Measurements from ENCODE around the gene EVPLL.
"Not testable (repeated sequence)": the region's sequence is repeated elsewhere in the genome, so short reads cannot be mapped to it uniquely, and the experiment has no call there.

EVPLL gene

DNA sequence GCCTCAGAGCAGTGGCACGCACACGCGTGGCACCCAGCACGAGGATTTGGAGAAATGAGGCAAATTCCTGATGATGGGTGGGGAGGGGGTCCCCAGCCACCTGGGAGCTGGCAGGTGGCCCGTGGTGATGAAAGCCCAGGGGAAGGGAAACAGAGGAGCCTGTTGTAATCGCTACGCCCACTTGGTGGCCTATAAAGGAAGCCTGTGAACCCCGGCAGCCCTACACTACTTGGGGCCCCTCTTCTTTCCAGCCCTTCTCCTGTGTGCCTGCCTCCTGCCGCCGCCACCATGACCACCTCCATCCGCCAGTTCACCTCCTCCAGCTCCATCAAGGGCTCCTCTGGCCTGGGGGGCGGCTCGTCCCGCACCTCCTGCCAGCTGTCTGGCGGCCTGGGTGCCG lies 49.1 kb downstream of the EVPLL start:
- not testable (repeated sequence) for DNase-seq

DNA sequence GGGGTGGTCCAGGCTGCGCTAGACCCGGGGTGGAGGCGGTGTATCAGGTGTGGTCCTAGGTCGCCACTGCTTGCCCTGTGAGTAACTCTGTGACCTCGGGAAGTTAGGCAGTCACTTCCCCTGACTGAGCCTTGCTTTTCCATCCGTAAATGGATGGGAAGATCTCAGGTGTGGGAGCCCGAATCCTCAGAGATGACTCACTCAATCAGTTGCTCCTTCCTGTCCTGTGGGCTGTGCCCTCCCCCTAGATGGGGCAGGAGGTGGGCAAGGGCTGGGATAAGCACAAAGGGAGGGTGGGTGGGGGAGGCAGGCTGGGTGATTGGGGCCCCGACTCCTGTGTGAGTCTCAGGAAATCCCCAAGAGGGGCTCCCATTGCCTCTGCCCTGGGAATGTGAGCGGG lies 54.6 kb downstream of the EVPLL start:
- DNase-seq = not testable (repeated sequence)

Data from activated CD4-positive, alpha-beta T cell treated with anti-CD3 and anti-CD28 coated beads for 1 hour (primary cell).